NCI-H1417 treated with DMSO at 0.1 percent for 48 hours (cell line): Measurements from ENCODE around the gene IMPG2.

Experiments used
- DNase-seq: peaks from one replicate; lab custom pipeline; 2025; lab: John Stamatoyannopoulos, UW

Gene IMPG2

DNA sequence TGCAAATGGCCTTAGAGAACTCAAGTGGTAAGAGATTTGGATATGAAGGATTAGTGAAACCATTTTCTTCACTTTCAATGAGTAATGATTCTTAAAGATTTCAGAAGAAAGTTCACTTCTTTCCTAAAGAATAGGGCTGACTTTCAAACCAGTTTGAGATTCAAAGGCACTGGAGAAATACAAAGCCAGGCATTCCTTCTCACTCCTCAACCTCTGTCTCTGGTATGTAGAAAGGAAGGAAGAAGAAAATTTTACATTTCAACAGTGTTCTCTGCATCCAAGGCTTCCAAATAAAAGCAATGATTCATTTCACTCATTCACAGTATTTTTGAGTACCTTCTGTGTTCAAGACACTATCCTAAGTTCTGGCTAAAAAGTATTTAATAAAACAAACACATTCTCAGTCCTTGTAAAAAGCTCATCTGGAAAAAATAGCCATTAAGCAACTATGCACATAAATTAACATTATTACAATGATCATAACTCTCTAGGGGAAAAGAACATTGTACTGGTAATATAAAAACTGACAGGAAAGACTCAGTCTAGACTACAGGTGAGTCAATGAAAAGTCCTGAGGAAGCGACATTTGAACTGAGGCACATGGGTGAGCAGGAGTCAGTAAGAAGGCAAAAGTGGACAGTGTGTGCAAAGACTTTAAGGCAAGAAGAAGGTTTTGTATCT lies 79.5 kb downstream of the IMPG2 start:
- DNase-seq: no peak

DNA sequence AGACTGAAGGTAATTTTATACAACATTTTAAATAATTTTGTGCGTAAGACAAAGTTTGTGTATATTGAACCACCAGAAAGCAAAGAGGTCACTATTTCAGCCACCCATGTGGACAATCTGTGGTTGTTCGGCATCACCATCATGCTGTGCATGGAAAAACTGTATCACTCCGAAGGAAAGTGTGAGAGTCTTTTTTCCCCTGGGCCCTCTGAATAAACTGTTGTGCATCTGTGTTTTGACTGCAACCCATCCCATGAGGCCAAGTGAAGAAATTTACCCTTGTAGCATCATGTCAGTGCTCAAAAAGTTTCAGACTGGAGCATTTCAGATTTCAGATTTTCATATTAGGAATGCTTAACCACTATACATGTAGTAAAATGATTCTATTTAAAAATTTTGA lies 85.3 kb downstream of the IMPG2 start:
- DNase-seq: no peak

DNA sequence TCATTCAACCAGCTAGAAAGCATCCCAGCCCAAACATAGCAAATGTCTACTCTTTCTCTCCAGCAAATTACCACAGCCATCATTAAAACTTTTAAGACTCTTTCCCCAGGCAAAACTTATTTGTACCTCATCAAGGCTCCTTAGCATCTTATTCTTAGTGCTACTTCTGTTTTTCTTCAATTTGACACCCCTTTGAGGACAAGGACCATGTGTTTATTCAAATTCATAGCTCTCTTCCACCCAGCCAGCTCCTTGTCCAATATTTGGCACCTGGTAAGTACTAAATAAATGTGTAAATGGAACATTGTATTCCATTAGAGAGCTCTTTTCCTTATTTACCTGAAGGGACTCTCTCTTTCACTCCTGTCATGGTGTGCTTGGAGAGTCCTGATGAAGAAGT lies 89.8 kb downstream of the IMPG2 start:
- DNase-seq: no peak

DNA sequence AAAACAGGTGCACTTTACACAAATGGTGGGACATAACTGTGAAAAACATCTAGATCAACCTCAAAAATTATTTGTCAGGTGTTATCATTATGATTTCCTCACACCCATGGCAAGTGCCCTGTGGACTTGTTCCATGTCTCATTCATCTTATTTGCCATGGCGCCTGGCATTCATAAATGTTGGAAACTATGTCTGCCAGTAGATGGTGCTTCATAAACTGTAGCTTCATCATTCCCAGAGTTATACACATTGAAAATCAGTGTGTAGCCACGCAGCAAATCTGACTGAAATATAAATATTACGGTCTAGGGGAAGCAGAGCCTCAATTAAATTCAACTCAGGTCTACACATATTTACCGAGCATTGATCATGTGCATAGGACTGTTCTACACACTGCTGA lies 90.7 kb downstream of the IMPG2 start:
- DNase-seq: no peak

DNA sequence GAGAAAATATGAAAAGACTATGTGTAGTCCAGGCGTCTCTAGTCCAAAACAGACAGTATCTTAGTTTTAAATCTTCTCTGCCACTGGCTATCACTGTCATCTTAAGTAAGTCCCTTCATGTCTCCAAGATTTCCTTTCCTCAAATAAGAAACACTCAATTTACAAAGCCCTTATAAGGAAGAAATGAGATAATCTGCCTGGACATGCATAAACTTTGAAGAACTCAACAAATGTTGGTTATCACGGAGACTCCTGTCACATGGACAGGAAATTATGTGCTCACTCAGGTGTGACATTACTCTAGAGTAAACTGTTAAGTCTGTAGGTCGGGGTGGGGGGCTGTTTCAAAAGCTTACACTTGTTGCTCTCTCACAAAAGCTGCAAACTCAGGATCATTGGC lies 91.9 kb downstream of the IMPG2 start:
- no peak for DNase-seq

DNA sequence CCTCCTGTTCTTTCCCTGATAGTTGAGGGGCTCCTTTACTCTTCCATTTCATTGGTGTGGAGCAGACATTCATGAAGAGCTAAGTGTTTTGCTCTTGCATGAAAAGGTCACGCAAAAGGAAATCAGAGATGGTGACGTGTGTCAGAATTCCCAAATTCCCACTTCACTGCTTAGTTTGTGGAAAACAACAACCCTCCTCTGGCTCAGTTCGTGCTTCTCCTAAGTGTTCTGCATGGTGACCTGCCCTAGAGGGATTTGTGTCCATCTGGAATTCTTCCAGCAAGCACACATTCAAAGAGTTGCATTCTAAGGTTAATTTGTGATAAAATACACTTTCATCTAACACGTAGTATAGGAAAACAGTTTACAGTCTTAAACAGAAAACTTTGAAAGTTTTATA lies 95.6 kb downstream of the IMPG2 start:
- DNase-seq: no peak

DNA sequence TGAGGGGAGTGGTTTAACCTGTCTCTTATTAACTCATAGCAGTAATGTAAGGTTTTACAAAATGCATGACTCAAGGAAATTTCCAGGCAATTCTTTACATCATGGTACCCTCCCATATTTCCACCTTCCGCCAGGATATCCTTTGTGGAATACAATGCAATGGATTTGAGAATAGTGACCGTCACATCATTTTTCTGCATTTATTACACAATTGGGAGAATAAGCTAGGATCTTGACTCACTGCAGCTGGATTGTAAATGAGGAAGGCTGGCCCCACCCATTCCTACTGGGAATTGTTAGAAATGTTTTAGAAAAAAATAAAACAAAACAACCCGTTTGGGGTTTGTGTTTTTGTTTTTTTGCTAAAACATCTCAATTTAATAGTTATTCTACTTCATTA lies 97.4 kb downstream of the IMPG2 start:
- DNase-seq: no peak

DNA sequence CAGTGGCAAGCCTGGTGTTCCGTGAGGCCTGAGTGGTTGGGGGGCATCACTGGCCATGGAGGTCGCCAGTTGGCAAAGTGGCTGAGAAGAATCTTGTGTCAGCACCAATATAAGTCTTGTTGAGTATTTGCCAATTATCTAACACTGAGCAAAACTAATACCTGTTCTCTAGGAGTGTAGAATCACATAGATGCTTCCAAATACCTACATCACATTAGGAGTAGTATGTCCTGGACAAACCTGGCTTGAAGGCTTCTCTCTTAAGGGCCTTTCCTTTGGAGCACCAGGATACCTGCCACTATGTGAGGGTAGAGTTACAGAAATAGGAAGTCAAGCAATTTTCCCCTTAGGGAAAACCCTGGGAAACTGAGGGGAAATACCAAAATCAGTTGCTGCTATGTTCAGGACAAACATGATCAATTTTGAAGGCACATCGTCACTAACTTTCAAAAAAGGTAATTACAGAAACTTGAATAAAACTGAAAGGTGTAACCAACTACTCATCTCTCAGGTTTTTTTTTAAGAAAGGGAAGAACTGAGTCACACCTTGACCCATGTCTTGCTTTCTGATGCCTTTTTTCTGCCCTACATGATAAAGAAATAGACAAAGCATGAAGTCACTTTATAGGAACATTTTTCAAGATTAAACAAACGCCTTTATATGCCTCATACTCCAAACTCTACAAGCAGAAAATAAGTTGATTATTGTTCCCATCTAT lies 100.4 kb downstream of the IMPG2 start:
- no peak for DNase-seq

DNA sequence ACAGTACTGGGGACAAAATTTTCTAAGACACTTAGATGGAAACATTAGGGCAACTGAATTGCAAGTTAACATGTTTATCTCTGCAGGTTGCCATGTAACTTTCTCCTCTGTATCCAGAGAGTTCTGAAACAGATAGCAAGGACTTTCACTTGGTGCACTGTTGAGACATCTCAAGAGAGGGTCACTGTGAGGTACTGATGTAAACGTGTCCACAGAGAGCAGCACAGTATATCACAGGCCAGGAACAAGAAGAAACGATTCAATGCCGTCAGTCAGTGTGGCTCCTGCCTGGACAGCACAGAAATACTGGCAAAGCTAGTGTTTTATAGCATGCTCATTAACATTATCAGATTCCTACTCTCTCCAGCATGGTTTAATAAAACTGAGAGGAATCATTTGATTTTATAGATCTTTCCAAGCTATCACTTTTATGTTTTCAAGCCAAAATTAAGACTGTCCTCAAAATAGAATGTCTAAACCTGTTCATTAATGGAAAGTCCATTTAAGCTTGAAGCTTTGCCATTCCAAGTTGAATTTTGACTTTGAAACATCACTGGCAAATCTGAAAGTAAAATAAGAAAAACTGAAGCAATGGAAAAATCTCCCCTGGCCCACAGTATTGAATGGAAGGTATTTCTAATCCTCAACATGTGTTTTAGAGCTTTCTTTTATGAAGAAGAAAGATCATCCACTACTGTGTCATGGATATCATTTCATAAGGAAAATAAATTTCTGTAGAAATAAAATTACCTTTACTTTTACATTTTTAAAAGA lies 102.7 kb downstream of the IMPG2 start:
- no peak for DNase-seq

DNA sequence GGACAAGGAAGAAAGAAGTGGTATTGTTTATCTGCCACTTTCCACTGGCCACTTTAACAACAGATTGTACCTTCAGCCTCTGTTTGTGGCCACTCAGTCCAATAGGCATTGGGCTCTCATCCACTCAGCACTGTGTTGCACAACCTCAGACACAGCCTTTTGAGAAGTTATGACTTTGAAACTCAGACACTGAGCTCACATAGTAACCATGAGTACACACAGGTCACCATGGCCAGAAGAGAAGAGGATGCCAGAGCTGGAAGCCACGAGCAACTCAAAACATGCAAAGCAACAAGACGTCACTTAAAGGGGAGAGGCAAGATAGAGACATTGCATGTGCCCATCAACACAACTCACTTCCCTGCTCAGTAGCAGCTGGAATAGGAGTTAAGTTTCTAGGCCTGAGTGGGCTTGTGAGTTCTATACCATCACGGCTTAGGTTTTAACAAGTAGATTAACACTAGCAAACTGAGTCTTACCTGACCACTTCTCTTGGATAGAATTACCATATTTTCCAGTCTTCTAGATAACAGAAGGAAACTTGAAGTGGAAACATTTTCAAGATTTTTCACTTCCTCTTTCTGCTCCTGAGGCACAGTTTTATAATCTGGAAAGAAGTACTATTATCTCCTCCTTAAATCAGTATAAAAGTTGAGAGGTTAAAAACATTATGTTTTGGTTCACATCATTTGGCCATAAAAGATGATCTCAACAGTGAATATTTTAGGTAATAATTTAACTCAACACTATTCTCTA lies 103.5 kb downstream of the IMPG2 start:
- no peak for DNase-seq

DNA sequence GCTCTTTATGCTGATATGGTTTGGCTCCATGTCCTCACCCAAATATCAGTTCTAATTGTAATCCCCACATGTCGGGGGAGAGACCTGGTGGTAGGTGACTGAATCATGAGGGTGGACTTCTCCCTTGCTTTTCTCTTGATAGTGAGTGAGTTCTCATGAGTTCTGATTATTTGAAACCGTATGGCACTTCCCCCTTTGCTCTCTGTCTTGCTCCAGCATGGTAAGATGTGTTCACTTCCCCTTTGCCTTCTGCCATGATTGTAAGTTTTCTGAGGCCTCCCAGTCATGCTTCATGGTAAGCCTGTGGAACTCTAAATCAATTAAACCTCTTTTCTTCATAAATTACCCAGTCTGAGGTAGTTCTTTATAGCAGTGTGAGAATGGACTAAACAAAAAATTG lies 107.6 kb downstream of the IMPG2 start:
- no peak for DNase-seq

DNA sequence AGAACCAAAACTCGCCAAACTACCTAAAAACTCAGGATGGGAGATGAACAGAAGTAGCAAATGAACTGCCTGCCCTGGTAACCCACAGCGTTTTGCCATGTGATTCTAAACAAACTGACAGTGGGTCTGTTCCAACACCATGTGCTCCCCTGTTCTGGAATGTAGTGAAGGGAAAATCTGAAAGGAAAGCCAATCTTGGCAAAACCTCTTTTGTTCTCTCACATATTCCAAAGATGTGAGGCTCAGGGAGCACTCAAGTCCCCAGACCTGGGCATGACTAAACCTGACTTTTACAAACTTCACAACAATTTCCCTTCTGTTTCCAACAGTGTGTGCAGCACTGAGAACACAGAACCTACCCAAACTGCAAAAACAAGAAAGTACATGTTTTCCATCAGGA lies 116.1 kb downstream of the IMPG2 start:
- no peak for DNase-seq

DNA sequence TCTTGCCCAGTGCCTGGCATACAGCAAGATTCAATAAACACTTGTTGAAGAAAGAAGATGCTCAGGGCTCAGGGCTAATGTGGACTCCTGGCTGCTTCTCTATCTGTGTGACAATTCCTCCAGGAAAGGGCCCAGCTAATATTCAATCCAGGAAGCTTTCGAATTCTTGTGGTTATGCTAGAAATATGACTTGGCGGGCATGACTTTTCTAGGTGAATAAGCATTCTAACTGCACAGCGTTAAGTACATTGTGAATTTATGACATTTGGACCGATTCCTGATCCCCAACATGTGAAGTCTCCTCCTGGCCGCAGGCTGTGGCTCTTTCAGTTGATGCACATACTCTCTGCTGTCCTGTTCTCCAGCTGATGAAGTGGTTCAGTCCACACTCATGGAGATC lies 117.0 kb downstream of the IMPG2 start:
- DNase-seq: no peak

DNA sequence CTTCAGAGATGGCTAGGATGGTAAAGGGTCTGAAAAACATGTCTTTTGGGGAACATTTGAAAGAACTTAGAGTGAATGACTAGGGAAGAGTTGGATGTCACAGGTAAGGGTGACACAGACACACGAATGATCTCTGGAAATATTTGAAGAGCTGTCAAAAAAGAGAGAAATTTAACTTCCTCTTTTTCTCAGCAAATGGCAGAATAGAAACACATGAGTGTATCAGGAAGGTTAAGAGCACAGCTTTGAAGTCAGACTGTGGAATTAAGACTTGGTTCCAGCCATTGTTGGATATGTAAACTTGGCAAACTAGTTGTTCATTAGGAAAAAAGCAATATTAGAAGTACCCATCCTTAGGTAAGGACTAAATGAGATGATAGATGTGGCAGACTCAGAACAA lies 117.7 kb downstream of the IMPG2 start:
- no peak for DNase-seq

DNA sequence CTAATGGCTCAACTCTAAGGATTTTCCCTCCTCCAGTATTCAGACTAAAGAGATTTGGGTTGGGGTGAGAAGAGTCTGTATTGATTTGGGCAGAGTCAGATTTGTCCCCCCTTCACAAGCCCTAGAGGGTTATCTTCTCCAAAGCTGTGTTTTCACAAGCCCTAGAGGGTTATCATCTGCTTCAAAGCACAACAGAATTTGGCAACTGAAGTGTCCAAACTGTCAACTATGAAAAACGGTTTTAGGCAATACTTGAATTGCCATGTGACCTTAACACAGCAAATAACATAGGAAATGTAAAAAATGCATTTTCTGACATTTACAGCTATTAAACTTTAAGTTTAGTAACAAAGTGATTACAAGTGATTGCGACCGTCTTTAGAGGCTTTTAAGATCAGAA lies 119.9 kb downstream of the IMPG2 start:
- no peak for DNase-seq

DNA sequence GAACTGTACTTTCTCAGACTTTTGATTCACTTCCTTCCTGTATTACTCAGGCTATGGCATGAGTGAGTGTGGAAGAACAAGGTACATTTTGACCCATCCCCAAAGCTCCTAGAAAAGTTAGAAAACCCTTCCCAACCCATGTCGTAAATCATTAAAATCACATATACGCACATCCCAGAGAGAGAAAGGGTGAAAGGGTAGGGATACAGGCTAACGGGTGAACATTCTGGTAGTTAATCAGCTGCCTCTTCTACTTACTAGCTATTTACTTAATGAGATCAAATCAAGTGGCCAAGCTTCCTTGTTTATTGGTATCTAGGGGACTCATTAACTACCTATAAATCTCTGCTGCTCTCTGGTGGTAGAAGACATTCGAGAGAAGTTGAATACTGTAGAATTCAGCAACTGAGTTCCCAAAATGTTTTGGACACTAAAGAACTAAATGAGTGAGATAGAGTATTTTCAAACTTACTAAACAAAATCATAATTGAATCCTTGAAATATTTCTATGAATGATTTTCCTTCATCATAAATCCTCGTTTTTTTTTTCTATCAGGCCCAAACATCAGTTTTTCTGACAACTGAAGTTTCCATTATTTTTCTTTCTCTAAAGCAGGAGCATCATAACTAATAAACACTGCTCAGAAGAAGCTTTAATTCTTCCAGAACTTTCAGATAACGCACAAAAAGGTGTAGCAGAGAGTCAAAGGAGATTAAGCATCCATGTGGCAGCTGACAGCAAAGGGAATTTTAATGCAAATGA lies 124.2 kb downstream of the IMPG2 start:
- no peak for DNase-seq

DNA sequence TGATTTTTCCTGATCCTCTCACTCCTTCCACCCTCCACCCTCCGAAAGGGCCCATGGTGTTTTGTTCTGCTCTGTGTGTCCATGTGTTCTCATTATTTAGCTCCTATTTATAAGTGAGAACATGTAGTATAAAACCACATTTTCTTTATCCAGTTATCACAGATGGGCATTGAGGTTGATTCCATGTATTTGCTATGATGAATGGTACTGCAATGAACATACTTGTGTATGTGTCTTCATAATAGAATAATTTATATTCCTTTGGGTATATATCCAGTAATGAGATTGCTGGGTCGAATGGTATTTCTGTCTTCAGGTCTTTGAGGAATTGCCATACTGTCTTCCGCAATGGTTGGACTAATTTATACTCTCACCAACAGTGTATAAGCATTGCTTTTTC lies 126.0 kb downstream of the IMPG2 start:
- no peak for DNase-seq

DNA sequence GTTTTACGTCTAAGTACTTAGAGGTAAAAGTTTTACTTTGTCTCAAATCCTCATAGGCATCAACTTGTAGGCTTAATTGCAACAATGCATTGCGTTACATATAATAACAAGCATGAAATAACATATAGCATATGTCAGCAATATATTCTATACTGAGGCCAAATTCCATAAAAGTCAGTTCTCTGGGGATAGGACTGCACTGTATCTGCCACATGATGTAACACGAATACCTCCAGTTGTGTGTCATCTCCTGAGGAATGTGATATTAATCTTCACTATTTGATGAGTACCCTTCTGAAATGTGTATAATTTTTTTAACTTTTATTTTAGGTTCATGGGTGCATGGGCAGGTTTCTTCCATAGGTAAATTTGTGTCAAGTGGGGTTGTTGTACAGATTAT lies 126.4 kb downstream of the IMPG2 start:
- no peak for DNase-seq

DNA sequence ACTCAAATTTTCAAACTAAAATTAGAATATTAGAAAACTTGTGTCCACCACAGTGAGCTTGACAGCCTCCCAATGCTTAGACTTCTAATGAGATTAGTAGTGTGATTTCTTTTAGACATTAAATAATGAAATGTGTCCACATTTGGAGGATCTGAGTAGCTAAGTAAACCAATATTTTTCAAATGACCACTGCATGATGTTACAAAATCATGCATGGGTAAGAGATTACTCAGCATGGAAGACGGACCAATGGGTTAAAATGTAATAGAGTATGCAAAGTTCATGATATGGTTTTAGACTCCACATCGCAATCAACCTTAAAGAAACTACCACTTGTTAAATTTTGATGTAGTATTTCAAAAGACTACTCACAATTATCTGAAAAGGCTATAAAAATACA lies 130.6 kb downstream of the IMPG2 start:
- DNase-seq: no peak

DNA sequence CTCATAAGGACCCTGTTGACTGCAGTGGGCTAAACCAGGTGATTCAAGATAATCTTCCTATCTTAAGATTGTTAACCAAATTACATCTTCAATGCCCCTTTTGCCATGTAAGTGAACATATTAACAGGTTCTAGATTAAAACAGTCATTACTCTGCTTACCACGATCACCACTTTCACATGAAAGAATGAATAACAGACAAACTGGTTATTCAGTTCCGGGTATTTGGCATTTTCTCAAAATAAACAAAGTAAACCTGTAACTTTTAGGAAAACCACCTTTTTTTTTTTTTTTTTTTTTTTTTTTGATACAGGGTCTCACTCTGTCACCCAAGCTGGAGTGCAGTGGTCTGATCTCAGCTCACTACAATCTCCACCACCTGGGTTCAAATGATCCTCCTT lies 131.2 kb downstream of the IMPG2 start:
- no peak for DNase-seq

DNA sequence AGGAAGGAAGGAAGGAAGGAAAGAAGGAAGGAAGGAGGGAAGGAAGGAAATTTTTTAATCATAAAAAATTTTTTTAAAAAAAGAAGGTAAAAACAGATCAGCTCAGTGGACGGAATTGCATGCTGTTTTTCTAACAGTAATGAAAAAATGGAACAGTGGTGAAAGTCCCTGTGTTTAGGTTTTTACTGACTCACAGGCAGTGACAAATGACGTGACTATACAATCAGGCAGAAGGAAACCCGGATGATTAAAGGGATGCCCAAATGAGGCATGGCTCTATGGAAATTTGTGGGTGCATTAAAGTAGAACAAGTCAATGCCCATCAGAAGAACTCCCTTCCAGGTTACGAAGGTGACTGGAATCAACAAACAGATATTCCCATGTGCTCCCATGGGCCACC lies 135.0 kb downstream of the IMPG2 start:
- DNase-seq: no peak

DNA sequence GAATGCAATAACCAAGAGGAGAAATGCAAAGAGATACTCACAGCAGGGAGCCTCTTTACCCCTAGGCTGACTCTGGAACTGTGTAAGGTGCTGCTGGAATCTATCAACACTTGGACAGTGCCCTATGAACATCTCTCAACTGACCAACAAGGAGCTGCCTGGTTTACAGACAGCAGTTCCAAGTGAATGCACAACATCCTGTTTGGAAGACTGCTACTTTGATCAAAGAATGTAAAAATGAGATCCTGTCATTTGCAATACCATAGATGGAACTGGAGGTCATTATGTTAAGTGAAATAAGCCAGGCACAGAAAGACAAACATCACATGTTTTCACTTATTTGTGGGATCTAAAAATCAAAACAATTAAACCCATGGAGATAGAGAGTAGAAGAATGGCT lies 136.3 kb downstream of the IMPG2 start:
- no peak for DNase-seq
